ENCODE results near the gene TPSG1.

TPSG1 gene

GRCh38 chr16:1194665-1195392, 30.2 kb downstream of the TPSG1 start:
- WGBS (ENCODE audit: extremely low coverage, insufficient coverage, insufficient read length): no CpG with 5 or more reads among the region's 61 CpGs
- Histone ChIP-seq H3K9me3 (ENCODE audit: insufficient read depth, low read depth, low read length) (peaks cover 5% of the 10 kb centered on the region), H2BK120ac (ENCODE audit: insufficient read depth, low read length, poor library complexity) (no peak overlapping the region)

GRCh38 chr16:1193825-1194581, 31.1 kb downstream of the TPSG1 start:
- Histone ChIP-seq H2BK120ac (ENCODE audit: insufficient read depth, low read length, poor library complexity) (no peak overlapping the region), H3K27ac (ENCODE audit: low read depth, low read length) (no peak overlapping the region), H4K91ac (ENCODE audit: low read depth, low read length) (no peak overlapping the region), H3K9ac (ENCODE audit: low read length) (no peak overlapping the region), H3K4ac (ENCODE audit: low read depth, low read length) (no peak overlapping the region), H3K14ac (ENCODE audit: low read length) (no peak overlapping the region), H3K27me3 (ENCODE audit: insufficient read depth, low read length) (no peaks in the 10 kb centered on the region), H3K79me2 (ENCODE audit: control insufficient read depth, insufficient read depth, low read length, poor library complexity) (no peaks in the 10 kb centered on the region), H2AFZ (ENCODE audit: insufficient read depth, low read length, poor library complexity) (no peak overlapping the region), H3K79me1 (ENCODE audit: low read length) (peaks cover 2% of the 10 kb centered on the region), H4K12ac (ENCODE audit: low read depth, low read length) (no peak overlapping the region), H4K8ac (ENCODE audit: low read depth, low read length) (no peak overlapping the region), H3K36me3 (ENCODE audit: control insufficient read depth in 1 of 2, insufficient read depth in 2 of 2, low read length in 2 of 2) (no peaks in the 10 kb centered on the region), H3K23ac (ENCODE audit: low read length) (no peak overlapping the region), H3K4me3 (ENCODE audit: low read depth, low read length) (no peak overlapping the region), H2BK5ac (ENCODE audit: low read depth, low read length, poor library complexity) (no peak overlapping the region), H3K4me2 (ENCODE audit: low read length) (no peak overlapping the region), H3K18ac (ENCODE audit: low read length) (no peak overlapping the region), H2AK5ac (ENCODE audit: low read length) (no peak overlapping the region), H3K4me1 (ENCODE audit: control insufficient read depth in 1 of 2, insufficient read depth in 2 of 2, low read length in 2 of 2) (peaks cover 2 to 3% of the 10 kb centered on the region in 2 experiments), H3K9me3 (ENCODE audit: insufficient read depth, low read depth, low read length) (peaks cover 3% of the 10 kb centered on the region), H2BK12ac (ENCODE audit: low read length) (no peak overlapping the region)
- WGBS (ENCODE audit: extremely low coverage, insufficient coverage, insufficient read length): no CpG with 5 or more reads among the region's 29 CpGs
- DNase-seq: no peak

More at GRCh38 chr16:1194665-1195392, 30.2 kb downstream of the TPSG1 start:
- H3K27ac ChIP-seq (ENCODE audit: low read depth, low read length): no peak overlapping the region
- H3K4me1 ChIP-seq (ENCODE audit: control insufficient read depth in 1 of 2, insufficient read depth in 2 of 2, low read length in 2 of 2): peaks cover 2 to 3% of the 10 kb centered on the region in 2 experiments
- H3K36me3 ChIP-seq (ENCODE audit: control insufficient read depth in 1 of 2, insufficient read depth in 2 of 2, low read length in 2 of 2): no peaks in the 10 kb centered on the region
- H2BK5ac ChIP-seq (ENCODE audit: low read depth, low read length, poor library complexity): no peak overlapping the region
- no peaks in the 10 kb centered on the region for H3K27me3 ChIP-seq (ENCODE audit: insufficient read depth, low read length)
- no peak overlapping the region for H4K8ac ChIP-seq (ENCODE audit: low read depth, low read length)
- H2BK12ac ChIP-seq (ENCODE audit: low read length): no peak overlapping the region
- no peak overlapping the region for H3K4me2 ChIP-seq (ENCODE audit: low read length)
- H3K4me3 ChIP-seq (ENCODE audit: low read depth, low read length): no peak overlapping the region
- no peak overlapping the region for H3K9ac ChIP-seq (ENCODE audit: low read length)
- no peak overlapping the region for H3K4ac ChIP-seq (ENCODE audit: low read depth, low read length)
- DNase-seq: no peak
- no peak overlapping the region for H2AK5ac ChIP-seq (ENCODE audit: low read length)
- no peak overlapping the region for H4K91ac ChIP-seq (ENCODE audit: low read depth, low read length)
- H4K12ac ChIP-seq (ENCODE audit: low read depth, low read length): no peak overlapping the region
- H3K14ac ChIP-seq (ENCODE audit: low read length): no peak overlapping the region
- no peaks in the 10 kb centered on the region for H3K79me2 ChIP-seq (ENCODE audit: control insufficient read depth, insufficient read depth, low read length, poor library complexity)
- no peak overlapping the region for H3K18ac ChIP-seq (ENCODE audit: low read length)
- peaks cover 2% of the 10 kb centered on the region for H3K79me1 ChIP-seq (ENCODE audit: low read length)
- no peak overlapping the region for H2AFZ ChIP-seq (ENCODE audit: insufficient read depth, low read length, poor library complexity)
- no peak overlapping the region for H3K23ac ChIP-seq (ENCODE audit: low read length)

GRCh38 chr16:1193143-1193824, 31.8 kb downstream of the TPSG1 start:
- DNase-seq: peak in 1 of 2 donors; percentile 31
- no peaks in the 10 kb centered on the region for H3K27me3 ChIP-seq (ENCODE audit: insufficient read depth, low read length)

GRCh38 chr16:1192384-1193073, 32.5 kb downstream of the TPSG1 start:
- no peak overlapping the region for H3K27ac ChIP-seq (ENCODE audit: low read depth, low read length)
- H3K79me2 ChIP-seq (ENCODE audit: control insufficient read depth, insufficient read depth, low read length, poor library complexity): no peaks in the 10 kb centered on the region
- no peak overlapping the region for H3K4ac ChIP-seq (ENCODE audit: low read depth, low read length)
- peak in 1 of 2 donors; percentile 26 for DNase-seq
- no peak overlapping the region for H4K12ac ChIP-seq (ENCODE audit: low read depth, low read length)
- H2AFZ ChIP-seq (ENCODE audit: insufficient read depth, low read length, poor library complexity): no peak overlapping the region
- H2AK5ac ChIP-seq (ENCODE audit: low read length): no peak overlapping the region
- H3K36me3 ChIP-seq (ENCODE audit: control insufficient read depth in 1 of 2, insufficient read depth in 2 of 2, low read length in 2 of 2): no peaks in the 10 kb centered on the region
- H3K23ac ChIP-seq (ENCODE audit: low read length): no peak overlapping the region
- no peak overlapping the region for H2BK120ac ChIP-seq (ENCODE audit: insufficient read depth, low read length, poor library complexity)
- no peak overlapping the region for H3K9ac ChIP-seq (ENCODE audit: low read length)
- peaks cover 1% of the 10 kb centered on the region for H3K9me3 ChIP-seq (ENCODE audit: insufficient read depth, low read depth, low read length)
- no peak overlapping the region for H3K4me3 ChIP-seq (ENCODE audit: low read depth, low read length)
- H3K14ac ChIP-seq (ENCODE audit: low read length): no peak overlapping the region
- no CpG with 5 or more reads among the region's 9 CpGs for WGBS (ENCODE audit: extremely low coverage, insufficient coverage, insufficient read length)
- no peak overlapping the region for H4K8ac ChIP-seq (ENCODE audit: low read depth, low read length)
- H3K18ac ChIP-seq (ENCODE audit: low read length): no peak overlapping the region
- H4K91ac ChIP-seq (ENCODE audit: low read depth, low read length): no peak overlapping the region
- H2BK12ac ChIP-seq (ENCODE audit: low read length): no peak overlapping the region
- H2BK5ac ChIP-seq (ENCODE audit: low read depth, low read length, poor library complexity): no peak overlapping the region
- H3K4me2 ChIP-seq (ENCODE audit: low read length): no peak overlapping the region
- H3K27me3 ChIP-seq (ENCODE audit: insufficient read depth, low read length): no peaks in the 10 kb centered on the region
- peaks cover 2 to 3% of the 10 kb centered on the region in 2 experiments for H3K4me1 ChIP-seq (ENCODE audit: control insufficient read depth in 1 of 2, insufficient read depth in 2 of 2, low read length in 2 of 2)
- peaks cover 2% of the 10 kb centered on the region for H3K79me1 ChIP-seq (ENCODE audit: low read length)

More at GRCh38 chr16:1193143-1193824, 31.8 kb downstream of the TPSG1 start:
- no CpG with 5 or more reads among the region's 30 CpGs for WGBS (ENCODE audit: extremely low coverage, insufficient coverage, insufficient read length)
- Histone ChIP-seq H4K91ac (ENCODE audit: low read depth, low read length) (no peak overlapping the region), H3K9ac (ENCODE audit: low read length) (no peak overlapping the region), H3K4ac (ENCODE audit: low read depth, low read length) (no peak overlapping the region), H2BK12ac (ENCODE audit: low read length) (no peak overlapping the region), H3K4me2 (ENCODE audit: low read length) (no peak overlapping the region), H3K4me3 (ENCODE audit: low read depth, low read length) (no peak overlapping the region), H3K14ac (ENCODE audit: low read length) (no peak overlapping the region), H3K79me1 (ENCODE audit: low read length) (peaks cover 2% of the 10 kb centered on the region), H3K36me3 (ENCODE audit: control insufficient read depth in 1 of 2, insufficient read depth in 2 of 2, low read length in 2 of 2) (no peaks in the 10 kb centered on the region), H3K4me1 (ENCODE audit: control insufficient read depth in 1 of 2, insufficient read depth in 2 of 2, low read length in 2 of 2) (peaks cover 2 to 3% of the 10 kb centered on the region in 2 experiments), H2BK120ac (ENCODE audit: insufficient read depth, low read length, poor library complexity) (no peak overlapping the region), H3K23ac (ENCODE audit: low read length) (no peak overlapping the region), H3K27ac (ENCODE audit: low read depth, low read length) (no peak overlapping the region), H3K79me2 (ENCODE audit: control insufficient read depth, insufficient read depth, low read length, poor library complexity) (no peaks in the 10 kb centered on the region), H3K18ac (ENCODE audit: low read length) (no peak overlapping the region), H4K8ac (ENCODE audit: low read depth, low read length) (no peak overlapping the region), H2BK5ac (ENCODE audit: low read depth, low read length, poor library complexity) (no peak overlapping the region), H4K12ac (ENCODE audit: low read depth, low read length) (no peak overlapping the region), H3K9me3 (ENCODE audit: insufficient read depth, low read depth, low read length) (peaks cover 5% of the 10 kb centered on the region), H2AK5ac (ENCODE audit: low read length) (no peak overlapping the region), H2AFZ (ENCODE audit: insufficient read depth, low read length, poor library complexity) (no peak overlapping the region)
